Measurements from ENCODE around the gene LEPROT. TPM values are rescaled to one million over a fixed set of nuclear protein-coding genes. Genes with fewer than 3 reads are reported as not detected.
"Not testable (repeated sequence)": the region's sequence is repeated elsewhere in the genome, so short reads cannot be mapped to it uniquely, and the experiment has no call there.

The LEPROT gene, protein sequence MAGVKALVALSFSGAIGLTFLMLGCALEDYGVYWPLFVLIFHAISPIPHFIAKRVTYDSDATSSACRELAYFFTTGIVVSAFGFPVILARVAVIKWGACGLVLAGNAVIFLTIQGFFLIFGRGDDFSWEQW
- total RNA-seq: 10 to 100 TPM; 10.9 to 11.3 TPM

DNA sequence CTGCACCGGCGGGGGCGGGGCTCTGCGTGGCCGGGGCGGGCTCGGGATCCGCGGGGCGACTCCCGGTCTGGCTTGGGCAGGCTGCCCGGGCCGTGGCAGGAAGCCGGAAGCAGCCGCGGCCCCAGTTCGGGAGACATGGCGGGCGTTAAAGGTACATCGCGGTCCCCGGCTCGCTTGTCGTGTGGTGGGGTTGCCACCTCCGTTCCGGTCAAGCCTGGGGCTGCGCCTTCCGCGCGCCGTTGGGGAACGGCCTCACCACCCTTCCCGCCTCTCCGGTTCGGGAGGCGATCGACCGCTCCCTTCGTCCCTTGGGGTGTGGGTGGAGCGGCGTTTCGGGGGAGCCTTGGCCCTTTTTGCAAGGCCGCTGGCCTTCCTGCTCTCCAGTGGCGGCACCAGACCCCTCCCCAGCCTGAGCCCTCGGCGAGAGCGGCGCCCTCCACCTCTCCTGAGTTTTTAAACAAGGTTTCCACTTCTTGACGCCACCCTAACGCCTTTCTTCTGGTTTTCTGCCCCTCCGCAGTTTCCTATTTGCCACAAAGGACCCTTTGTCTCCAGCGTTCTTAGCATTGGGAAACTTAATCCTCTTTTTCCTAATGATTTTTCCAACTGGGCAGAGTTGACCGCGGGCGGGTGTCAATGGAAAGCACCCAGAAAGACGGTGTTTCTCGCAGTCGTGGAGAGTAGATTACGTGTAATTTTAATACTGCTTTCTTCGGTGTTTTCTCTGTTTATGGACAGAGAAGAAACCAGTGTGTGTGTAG, at the start of gene LEPROT, which contains the start of gene LEPR:
Gene LEPROT, plus strand, starts transcription at position 79 of the 761 bp plus-strand sequence. Its CDS starts 57 bp downstream, at position 136.
Gene LEPR, plus strand, starts transcription at position 79 of the 761 bp plus-strand sequence. CDS start 144,898 bp downstream, outside the sequence.
- no peaks in the 10 kb centered on the region for H3K9me3 Mint-ChIP-seq
- H3K27me3 Mint-ChIP-seq: peaks cover under 1% of the 10 kb centered on the region
- H3K27ac Mint-ChIP-seq: peak within 1 kb of the TSS; percentile 95
- peaks cover 10% of the 10 kb centered on the region for H3K36me3 Mint-ChIP-seq
- no peak within 1 kb of the TSS for H3K4me3 Mint-ChIP-seq
- DNase-seq: no peak
- peaks cover 14% of the 10 kb centered on the region for H3K4me1 Mint-ChIP-seq

DNA sequence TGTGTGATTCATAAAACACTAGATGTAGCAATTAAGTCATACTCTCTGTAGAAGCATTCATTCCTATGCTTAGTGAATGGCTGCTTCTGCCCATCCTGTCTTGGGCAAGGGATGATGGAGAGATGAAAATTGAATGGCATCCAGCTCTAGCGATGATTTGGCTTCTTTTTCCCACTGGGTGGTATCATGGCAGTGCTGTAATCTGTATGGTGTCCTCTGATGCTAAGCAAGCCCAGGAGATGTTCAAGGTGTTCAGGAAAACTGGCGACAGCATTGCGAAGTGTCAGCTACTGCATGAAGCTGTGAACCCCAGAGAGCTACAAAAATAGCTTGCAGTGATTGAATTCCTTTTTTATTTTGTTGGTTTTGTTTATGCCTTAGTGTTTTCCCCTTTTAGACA, 48.9 kb upstream of the LEPROT start:
- no peaks in the 10 kb centered on the region for H3K9me3 Mint-ChIP-seq
- no peak for DNase-seq
- H3K4me3 Mint-ChIP-seq: no peak overlapping the region
- no peaks in the 10 kb centered on the region for H3K4me1 Mint-ChIP-seq
- no peaks in the 10 kb centered on the region for H3K36me3 Mint-ChIP-seq
- no peak overlapping the region for H3K27ac Mint-ChIP-seq
- H3K27me3 Mint-ChIP-seq: peaks cover 10% of the 10 kb centered on the region

DNA sequence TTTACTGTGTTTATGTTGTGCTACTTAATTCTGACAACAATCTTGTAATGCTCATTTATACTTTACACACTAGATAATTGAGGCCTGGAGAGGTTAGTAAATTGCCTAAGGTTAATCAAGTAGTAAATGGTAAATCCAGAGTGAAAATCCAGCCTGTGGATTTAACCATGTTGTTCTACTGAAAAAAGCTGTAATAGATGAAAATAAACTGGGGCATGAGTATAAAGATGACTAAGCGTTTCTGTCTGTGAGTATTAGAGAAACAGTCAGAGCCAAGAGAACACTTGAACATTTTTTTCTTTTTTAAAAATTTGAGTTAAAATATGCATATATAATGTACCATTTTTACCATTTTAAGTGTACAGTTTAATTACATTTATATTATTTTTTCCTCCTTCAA, 47.9 kb upstream of the LEPROT start:
- H3K27ac Mint-ChIP-seq: no peak overlapping the region
- no peaks in the 10 kb centered on the region for H3K4me1 Mint-ChIP-seq
- no peaks in the 10 kb centered on the region for H3K9me3 Mint-ChIP-seq
- H3K27me3 Mint-ChIP-seq: peaks cover 10% of the 10 kb centered on the region
- no peak overlapping the region for H3K4me3 Mint-ChIP-seq
- no peak for DNase-seq
- no peaks in the 10 kb centered on the region for H3K36me3 Mint-ChIP-seq

DNA sequence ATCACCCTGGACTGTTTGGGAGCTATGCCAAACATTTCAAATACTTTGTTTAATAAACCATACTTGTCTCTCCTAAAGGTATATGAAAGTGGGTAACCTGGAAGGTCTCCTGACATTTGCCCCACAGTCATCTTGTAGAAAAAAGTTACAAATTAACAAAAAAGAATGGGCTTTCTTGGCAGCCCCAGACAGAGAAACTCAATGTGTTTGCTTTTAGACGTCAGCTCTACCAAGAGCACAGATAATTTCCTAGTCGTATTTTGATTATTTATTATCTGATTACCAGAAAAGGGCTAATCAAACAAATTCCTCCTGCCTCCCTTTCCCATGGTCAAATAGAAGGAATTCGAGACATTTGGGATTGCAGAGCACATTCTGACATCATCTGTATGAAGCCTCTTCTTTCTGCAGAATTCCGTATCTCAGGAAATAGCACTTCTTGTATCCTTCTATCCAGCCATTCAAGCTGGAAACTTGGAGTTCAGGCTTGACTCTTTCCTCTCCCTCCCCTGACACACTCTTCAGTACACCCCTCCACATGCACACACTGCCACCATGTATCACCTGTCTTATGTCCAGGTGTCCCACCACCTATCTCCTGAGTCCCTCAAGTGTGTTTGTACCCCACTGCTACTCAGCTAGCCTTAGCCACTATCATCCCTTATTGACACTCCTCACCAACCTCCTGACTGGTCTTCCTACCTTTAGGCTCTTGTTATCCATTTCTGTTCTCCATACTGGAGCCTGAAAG, 42.8 kb upstream of the LEPROT start:
- DNase-seq: no peak
- Mint-ChIP-seq H3K27ac (no peak overlapping the region), H3K4me1 (no peaks in the 10 kb centered on the region), H3K36me3 (peaks cover 13% of the 10 kb centered on the region), H3K4me3 (no peak overlapping the region), H3K27me3 (peaks cover 20% of the 10 kb centered on the region), H3K9me3 (no peaks in the 10 kb centered on the region)

DNA sequence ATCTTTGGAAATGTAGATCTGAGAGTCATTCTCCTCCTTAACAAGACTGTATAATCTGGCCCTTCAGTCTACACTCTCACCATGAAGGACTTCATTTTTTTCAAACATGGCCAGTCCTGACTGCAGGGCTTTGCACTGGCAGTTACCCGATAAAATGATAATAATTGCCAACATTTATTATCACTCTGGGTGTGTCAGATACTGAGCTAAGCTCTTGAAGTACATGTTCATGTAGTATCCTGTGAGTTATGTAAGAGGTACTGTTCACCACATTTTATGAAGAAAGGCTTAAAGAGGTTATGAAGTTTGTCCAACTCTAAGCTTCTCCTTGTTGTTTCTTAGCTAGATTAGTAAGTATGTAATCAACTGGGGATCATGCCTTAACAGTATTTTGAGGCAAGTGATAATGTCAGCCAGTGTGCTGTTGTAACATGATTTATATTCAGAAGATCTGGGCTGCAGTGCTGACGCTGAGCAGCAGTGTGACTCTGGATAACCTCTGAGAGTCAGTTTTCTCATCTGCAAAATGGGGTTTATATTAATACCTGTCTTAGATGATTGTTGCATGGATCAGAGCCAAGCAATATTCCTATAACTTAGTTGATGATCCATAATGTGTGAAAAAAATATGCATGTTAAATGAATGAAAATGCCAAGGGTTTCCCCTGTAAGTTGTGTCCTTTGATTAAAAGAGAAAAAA, 42.1 kb upstream of the LEPROT start:
- H3K9me3 Mint-ChIP-seq: no peaks in the 10 kb centered on the region
- H3K36me3 Mint-ChIP-seq: peaks cover 13% of the 10 kb centered on the region
- H3K4me3 Mint-ChIP-seq: no peak overlapping the region
- H3K27ac Mint-ChIP-seq: no peak overlapping the region
- DNase-seq: no peak
- H3K4me1 Mint-ChIP-seq: no peaks in the 10 kb centered on the region
- H3K27me3 Mint-ChIP-seq: peaks cover 20% of the 10 kb centered on the region

DNA sequence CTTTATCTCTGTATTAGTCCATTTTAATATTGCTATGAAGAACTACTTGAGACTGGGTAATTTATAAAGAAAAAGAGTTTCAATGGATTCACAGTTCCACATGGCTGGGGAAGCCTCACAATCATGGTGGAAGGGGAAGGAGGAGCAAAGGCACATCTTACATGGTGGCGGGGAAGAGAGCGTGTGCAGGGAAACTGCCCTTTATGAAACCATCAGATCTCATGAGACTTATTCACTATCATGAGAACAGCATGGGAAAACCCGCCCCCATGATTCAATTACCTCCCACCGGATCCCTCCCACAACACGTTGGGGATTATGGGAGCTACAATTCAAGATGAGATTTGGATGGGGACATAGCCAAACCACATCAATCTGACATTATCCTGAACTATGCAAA, 36.0 kb upstream of the LEPROT start:
- not testable (repeated sequence) for H3K4me1 Mint-ChIP-seq, H3K27me3 Mint-ChIP-seq, H3K9me3 Mint-ChIP-seq, H3K4me3 Mint-ChIP-seq, DNase-seq, H3K27ac Mint-ChIP-seq
- peaks cover 10% of the 10 kb centered on the region for H3K36me3 Mint-ChIP-seq

DNA sequence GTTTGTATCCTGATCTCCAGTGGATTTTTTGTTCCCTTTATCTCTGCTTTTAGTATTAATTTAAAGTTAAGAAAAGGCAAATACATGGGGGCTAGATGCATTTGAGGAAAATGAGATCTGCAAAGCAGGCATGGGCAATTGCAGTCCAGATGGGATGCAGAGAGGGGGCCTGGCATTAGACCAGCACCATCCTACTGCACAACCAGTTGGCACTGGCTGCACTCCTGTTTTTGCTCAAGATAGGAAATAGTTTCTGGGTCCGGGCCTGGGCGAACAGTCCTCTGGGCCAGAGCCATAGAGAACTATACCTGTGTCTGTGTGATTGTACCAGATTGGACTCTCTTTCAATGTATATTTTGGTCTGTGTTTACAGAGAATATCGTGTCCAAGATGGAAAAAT, 34.0 kb upstream of the LEPROT start:
- Mint-ChIP-seq H3K4me1 (peaks cover 6% of the 10 kb centered on the region), H3K27ac (no peak overlapping the region), H3K27me3 (no peaks in the 10 kb centered on the region), H3K36me3 (peaks cover 9% of the 10 kb centered on the region), H3K9me3 (no peaks in the 10 kb centered on the region), H3K4me3 (no peak overlapping the region)
- no peak for DNase-seq

DNA sequence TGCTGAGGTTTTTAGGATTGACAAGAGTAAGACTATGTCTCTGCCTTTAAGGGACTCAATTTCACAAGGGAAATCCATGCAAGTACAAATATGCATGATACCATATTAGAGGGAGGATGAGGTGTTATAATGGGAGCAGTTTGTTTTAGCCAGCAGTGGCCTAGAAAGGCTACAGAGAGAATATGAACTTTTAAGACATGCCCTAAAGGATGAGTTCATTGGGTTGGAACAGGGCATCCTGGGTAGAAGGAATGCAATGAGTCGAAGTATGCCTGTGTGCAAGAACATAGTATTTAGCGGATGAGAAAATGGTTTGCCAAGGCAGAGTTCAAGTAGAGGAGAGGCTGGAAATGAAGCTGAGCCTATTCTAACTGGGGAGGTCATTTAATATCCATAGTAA, 32.6 kb upstream of the LEPROT start:
- H3K27me3 Mint-ChIP-seq: no peaks in the 10 kb centered on the region
- no peak overlapping the region for H3K4me3 Mint-ChIP-seq
- no peaks in the 10 kb centered on the region for H3K9me3 Mint-ChIP-seq
- DNase-seq: no peak
- H3K4me1 Mint-ChIP-seq: peaks cover 10% of the 10 kb centered on the region
- peaks cover 9% of the 10 kb centered on the region for H3K36me3 Mint-ChIP-seq
- H3K27ac Mint-ChIP-seq: no peak overlapping the region

DNA sequence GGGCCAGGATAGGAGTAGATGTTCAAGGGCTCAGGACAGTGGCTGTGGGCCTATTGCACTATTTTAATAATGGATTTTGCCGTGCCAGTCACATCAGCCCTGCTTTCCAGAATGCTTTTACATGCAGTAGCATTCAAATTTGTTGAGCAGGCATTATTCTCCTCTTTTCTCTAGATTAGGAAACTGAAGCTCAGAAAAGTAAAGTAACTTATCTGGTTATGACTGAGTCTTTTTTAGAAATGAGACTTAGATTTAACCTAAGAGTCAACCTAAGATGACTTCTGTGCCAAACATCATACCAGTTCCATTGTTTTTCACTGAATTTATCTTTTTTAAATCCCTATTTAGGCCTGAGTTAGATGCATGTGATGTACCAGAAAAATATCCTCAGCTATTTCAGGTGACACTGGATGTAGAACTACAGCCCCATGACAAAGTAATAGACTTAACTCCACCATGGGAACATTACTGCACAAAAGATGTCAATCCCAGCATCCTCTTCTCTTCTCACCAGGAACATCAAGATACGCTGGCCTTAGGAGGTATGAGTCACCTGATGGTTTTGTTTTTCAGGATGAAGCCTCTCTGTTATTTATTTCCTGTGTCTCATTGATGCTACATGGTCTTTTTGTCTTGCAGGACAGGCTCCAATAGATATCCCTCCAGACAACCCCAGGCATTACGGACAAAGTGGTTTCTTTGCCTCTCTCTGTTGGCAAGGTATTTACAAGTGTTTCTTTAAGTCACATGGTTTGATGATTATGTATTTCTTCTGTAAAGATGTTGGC, 31.4 kb upstream of the LEPROT start:
- Mint-ChIP-seq H3K4me1 (peaks cover 20% of the 10 kb centered on the region), H3K4me3 (no peak overlapping the region), H3K36me3 (peaks cover 9% of the 10 kb centered on the region), H3K27ac (no peak overlapping the region), H3K27me3 (no peaks in the 10 kb centered on the region), H3K9me3 (no peaks in the 10 kb centered on the region)
- no peak for DNase-seq

DNA sequence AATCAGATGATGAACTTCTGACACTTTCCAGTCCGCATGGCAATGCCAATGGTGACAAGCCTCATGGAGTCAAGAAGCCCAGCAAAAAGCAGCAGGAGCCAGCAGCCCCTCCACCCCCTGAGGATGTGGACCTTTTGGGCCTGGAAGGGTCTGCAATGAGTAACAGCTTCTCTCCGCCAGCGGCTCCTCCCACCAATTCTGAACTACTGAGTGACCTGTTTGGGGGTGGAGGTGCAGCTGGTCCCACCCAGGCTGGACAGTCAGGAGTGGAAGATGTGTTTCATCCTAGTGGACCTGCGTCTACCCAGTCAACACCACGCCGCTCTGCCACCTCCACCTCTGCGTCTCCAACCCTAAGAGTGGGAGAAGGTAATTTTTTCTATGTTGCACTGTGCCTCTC, 28.0 kb upstream of the LEPROT start:
- H3K4me1 Mint-ChIP-seq: peaks cover 43% of the 10 kb centered on the region
- H3K9me3 Mint-ChIP-seq: no peaks in the 10 kb centered on the region
- no peak overlapping the region for H3K4me3 Mint-ChIP-seq
- DNase-seq: no peak
- peaks cover 7% of the 10 kb centered on the region for H3K36me3 Mint-ChIP-seq
- H3K27me3 Mint-ChIP-seq: no peaks in the 10 kb centered on the region
- no peak overlapping the region for H3K27ac Mint-ChIP-seq

DNA sequence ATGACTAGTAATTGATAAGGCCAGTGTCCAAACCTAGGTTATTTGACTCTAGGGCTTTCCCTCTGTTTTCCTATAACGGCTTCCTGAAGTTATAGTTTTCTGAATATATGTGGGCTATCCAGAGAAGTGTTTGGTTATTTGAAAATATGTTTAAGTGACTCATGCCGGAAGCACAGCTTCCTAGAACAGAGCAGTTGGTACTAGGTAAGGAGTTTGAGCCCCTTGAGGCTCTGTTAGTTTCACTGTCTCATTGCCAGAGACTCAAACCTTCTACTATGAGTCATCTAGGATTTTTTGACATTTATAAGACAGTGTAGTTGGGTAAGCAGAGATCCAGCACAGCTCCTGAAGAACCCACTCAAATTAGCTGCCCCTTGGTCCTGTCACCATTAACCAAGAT, 27.1 kb upstream of the LEPROT start:
- Mint-ChIP-seq H3K27me3 (no peaks in the 10 kb centered on the region), H3K4me3 (no peak overlapping the region), H3K27ac (peak overlapping the region; percentile 69), H3K36me3 (peaks cover 7% of the 10 kb centered on the region), H3K9me3 (no peaks in the 10 kb centered on the region), H3K4me1 (peaks cover 43% of the 10 kb centered on the region)
- DNase-seq: peak; percentile 18

DNA sequence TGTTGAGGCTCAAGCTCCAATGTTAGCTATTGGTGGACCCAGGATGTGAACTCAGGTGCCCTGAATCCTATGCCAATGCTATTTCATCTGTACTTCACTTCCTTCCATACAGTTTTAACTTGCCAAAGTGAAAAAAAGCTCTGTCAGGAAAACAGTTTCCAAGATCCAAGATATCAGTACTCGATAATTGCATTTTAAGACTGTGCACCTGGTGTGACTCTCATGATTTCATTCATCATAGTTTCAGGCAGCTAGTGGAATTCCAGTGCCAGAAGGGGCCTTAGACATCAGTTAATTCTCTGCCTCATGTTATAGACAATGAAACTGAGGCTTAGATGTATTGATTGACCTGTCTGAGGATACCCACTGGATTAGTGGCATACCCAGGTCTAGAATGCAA, 26.5 kb upstream of the LEPROT start:
- Mint-ChIP-seq H3K9me3 (no peaks in the 10 kb centered on the region), H3K27ac (peak overlapping the region; percentile 69), H3K36me3 (peaks cover 7% of the 10 kb centered on the region), H3K4me3 (peak overlapping the region; percentile 6), H3K4me1 (peaks cover 43% of the 10 kb centered on the region), H3K27me3 (no peaks in the 10 kb centered on the region)
- DNase-seq: no peak

DNA sequence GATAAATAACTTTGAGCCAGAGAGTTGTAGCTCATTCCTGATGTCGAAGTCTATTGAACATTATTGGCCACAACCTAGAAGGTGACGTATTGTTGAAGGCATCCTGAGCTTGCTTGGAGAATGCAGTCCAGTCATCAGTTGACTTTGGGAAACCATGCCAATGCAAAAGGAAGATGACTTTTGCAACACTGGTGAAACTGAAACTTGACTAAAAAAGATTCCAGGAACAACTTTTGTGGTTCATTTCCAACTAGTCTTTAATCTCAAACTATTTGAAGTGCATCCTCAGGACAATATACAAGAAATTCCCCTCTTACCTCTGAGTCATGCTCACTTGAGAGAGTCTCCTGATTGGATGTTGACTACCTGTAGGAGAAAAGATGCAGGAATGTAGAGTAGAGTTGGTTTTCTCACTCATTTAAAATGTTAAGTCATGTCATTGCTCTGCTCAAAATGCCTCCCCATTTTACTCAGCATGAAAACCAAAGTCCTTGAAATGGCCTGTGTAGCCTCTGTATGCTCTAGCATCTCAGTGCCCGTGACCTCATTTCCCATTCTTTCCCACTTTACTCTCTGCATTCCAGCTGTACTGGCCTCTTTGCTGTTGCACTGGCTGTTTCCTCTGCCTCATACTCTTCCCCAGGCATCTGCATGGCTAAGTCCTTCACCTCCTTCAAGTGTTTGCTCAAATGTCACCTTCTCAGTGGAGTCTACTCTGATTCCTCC, 24.4 kb upstream of the LEPROT start:
- peaks cover 6% of the 10 kb centered on the region for H3K36me3 Mint-ChIP-seq
- no peak overlapping the region for H3K4me3 Mint-ChIP-seq
- DNase-seq: no peak
- H3K27me3 Mint-ChIP-seq: no peaks in the 10 kb centered on the region
- peak overlapping the region; percentile 7 for H3K27ac Mint-ChIP-seq
- H3K9me3 Mint-ChIP-seq: no peaks in the 10 kb centered on the region
- peaks cover 37% of the 10 kb centered on the region for H3K4me1 Mint-ChIP-seq

DNA sequence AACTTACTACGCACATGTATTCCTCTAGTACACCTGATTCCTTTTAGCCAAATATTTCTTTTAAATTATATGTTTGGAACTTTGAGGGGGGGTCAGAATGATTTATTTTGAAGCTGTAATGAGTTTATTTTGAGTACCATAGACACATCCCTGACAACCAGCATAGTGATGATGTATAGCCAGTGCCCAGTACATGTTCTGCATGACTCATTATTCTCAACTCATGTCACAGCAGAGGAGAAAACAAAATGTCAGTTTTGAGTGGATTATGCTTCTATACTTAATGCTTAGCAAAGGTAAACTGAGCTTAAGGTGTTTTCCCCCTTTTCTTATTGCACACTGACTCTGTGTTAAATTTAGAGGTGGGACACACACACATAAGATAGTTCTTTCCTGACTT, 22.4 kb upstream of the LEPROT start:
- no peak for DNase-seq
- H3K27me3 Mint-ChIP-seq: no peaks in the 10 kb centered on the region
- no peak overlapping the region for H3K4me3 Mint-ChIP-seq
- no peaks in the 10 kb centered on the region for H3K9me3 Mint-ChIP-seq
- H3K27ac Mint-ChIP-seq: no peak overlapping the region
- H3K4me1 Mint-ChIP-seq: peaks cover 33% of the 10 kb centered on the region
- H3K36me3 Mint-ChIP-seq: peaks cover 3% of the 10 kb centered on the region
